Measurements from ENCODE around the gene TSPAN14.

DNA sequence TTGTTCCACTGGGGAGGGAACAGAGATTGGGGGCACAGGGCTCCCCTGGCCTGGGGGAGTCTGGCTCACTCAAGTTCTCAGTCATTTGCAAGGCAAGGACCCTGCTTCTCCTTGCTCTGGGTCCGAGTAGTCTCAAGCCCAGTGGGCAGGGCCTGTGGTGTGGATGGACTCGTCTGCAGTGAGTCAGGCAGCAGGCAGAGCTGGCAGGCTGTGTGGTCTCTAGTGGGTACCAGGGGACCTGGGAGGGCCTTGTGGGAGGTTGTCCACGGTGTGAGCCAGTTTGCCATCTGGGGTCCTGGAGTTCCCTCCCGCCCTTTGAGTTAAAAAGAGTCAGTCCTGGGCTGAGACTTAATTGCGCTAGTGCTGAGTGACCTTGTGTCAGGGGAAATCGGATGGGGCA, 74.8 kb downstream of the TSPAN14 start:
- TF ChIP-seq, protein P1, sequence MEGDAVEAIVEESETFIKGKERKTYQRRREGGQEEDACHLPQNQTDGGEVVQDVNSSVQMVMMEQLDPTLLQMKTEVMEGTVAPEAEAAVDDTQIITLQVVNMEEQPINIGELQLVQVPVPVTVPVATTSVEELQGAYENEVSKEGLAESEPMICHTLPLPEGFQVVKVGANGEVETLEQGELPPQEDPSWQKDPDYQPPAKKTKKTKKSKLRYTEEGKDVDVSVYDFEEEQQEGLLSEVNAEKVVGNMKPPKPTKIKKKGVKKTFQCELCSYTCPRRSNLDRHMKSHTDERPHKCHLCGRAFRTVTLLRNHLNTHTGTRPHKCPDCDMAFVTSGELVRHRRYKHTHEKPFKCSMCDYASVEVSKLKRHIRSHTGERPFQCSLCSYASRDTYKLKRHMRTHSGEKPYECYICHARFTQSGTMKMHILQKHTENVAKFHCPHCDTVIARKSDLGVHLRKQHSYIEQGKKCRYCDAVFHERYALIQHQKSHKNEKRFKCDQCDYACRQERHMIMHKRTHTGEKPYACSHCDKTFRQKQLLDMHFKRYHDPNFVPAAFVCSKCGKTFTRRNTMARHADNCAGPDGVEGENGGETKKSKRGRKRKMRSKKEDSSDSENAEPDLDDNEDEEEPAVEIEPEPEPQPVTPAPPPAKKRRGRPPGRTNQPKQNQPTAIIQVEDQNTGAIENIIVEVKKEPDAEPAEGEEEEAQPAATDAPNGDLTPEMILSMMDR (IDR thresholded peaks at IDR 0.05; ENCODE audit: low read length): no peak
- TF ChIP-seq EZH2 (optimal IDR thresholded peaks at IDR 0.05; ENCODE audit: low read depth, low read length): no peak

Measured in MM.1S (cell line).